Nephron progenitor cell (in vitro differentiated cells): ENCODE data around the gene UQCRC1.
A peak's percentile ranks its signal among the peaks of the same experiment; 100 is the strongest.

Experiments used
- DNase-seq: peaks from one replicate; pipeline ENCODE4 v3.0.0; 2021
- H3K27ac Mint-ChIP-seq: 2 replicates; pipeline ENCODE4 v1.8.0; 2021; ENCODE audit warnings: mild to moderate bottlenecking, moderate library complexity, mixed read lengths
- H3K27me3 Mint-ChIP-seq: 2 replicates; pipeline ENCODE4 v1.8.0; 2021; ENCODE audit warnings: mild to moderate bottlenecking, low read depth, mixed read lengths; ENCODE audit not compliant: poor library complexity
- H3K36me3 Mint-ChIP-seq: 2 replicates; pipeline ENCODE4 v1.8.0; 2021; ENCODE audit warnings: low read depth, mixed read lengths
- H3K4me1 Mint-ChIP-seq: 2 replicates; pipeline ENCODE4 v1.8.0; 2021; ENCODE audit warnings: mixed read lengths
- H3K4me3 Mint-ChIP-seq: 2 replicates; pipeline ENCODE4 v1.8.0; 2021; ENCODE audit warnings: mild to moderate bottlenecking, moderate library complexity, mixed read lengths
- H3K9me3 Mint-ChIP-seq: 2 replicates; pipeline ENCODE4 v1.8.0; 2021; ENCODE audit warnings: mild to moderate bottlenecking, moderate library complexity, mixed read lengths
- CTCF ChIP-seq: fragments of 200-600 bp; sonication (generic); IDR thresholded peaks from 2 replicates; pipeline ENCODE4 v1.5.0; 2021; ENCODE audit warnings: antibody characterized with exemption

Gene UQCRC1

GRCh38 chr3:48567090-48567489 lies 42.4 kb downstream of the UQCRC1 start:
- Mint-ChIP-seq H3K27ac (no peak overlapping the region), H3K4me3 (no peak overlapping the region), H3K36me3 (no peaks in the 10 kb centered on the region), H3K9me3 (no peaks in the 10 kb centered on the region), H3K4me1 (peaks cover 40% of the 10 kb centered on the region), H3K27me3 (peaks cover 6% of the 10 kb centered on the region)
- DNase-seq = no peak
- no peak for TF ChIP-seq CTCF

- H3K36me3 Mint-ChIP-seq = no peaks in the 10 kb centered on the region
- H3K4me1 Mint-ChIP-seq = peaks cover 39% of the 10 kb centered on the region
- H3K4me3 Mint-ChIP-seq = no peak overlapping the region
- no peak for TF ChIP-seq CTCF
- H3K9me3 Mint-ChIP-seq = no peaks in the 10 kb centered on the region
- H3K27me3 Mint-ChIP-seq = peaks cover 4% of the 10 kb centered on the region
- no peak for DNase-seq
- H3K27ac Mint-ChIP-seq = no peak overlapping the region
Measured at GRCh38 chr3:48566401-48566760, 43.1 kb downstream of the UQCRC1 start.

- no peak for DNase-seq
- no peak for TF ChIP-seq CTCF
- no peak overlapping the region for H3K4me3 Mint-ChIP-seq
- H3K9me3 Mint-ChIP-seq = no peaks in the 10 kb centered on the region
- peaks cover 2% of the 10 kb centered on the region for H3K27me3 Mint-ChIP-seq
- peaks cover 41% of the 10 kb centered on the region for H3K4me1 Mint-ChIP-seq
- no peaks in the 10 kb centered on the region for H3K36me3 Mint-ChIP-seq
- peak overlapping the region; percentile 37 for H3K27ac Mint-ChIP-seq
Measured at GRCh38 chr3:48565591-48566400, 43.6 kb downstream of the UQCRC1 start.

- peaks cover 47% of the 10 kb centered on the region for H3K4me1 Mint-ChIP-seq
- no peak overlapping the region for H3K4me3 Mint-ChIP-seq
- H3K9me3 Mint-ChIP-seq = no peaks in the 10 kb centered on the region
- H3K36me3 Mint-ChIP-seq = no peaks in the 10 kb centered on the region
- peak overlapping the region; percentile 37 for H3K27ac Mint-ChIP-seq
- DNase-seq = no peak
- TF ChIP-seq CTCF = no peak
- peaks cover 2% of the 10 kb centered on the region for H3K27me3 Mint-ChIP-seq
Measured at GRCh38 chr3:48565186-48565585, 44.3 kb downstream of the UQCRC1 start.

- Mint-ChIP-seq H3K27me3 (peaks cover 2% of the 10 kb centered on the region), H3K4me3 (no peak overlapping the region), H3K27ac (no peak overlapping the region), H3K9me3 (no peaks in the 10 kb centered on the region), H3K36me3 (no peaks in the 10 kb centered on the region), H3K4me1 (peaks cover 52% of the 10 kb centered on the region)
- TF ChIP-seq CTCF = no peak
- no peak for DNase-seq
Measured at GRCh38 chr3:48564667-48565066, 44.8 kb downstream of the UQCRC1 start.

GRCh38 chr3:48564022-48564421 lies 45.4 kb downstream of the UQCRC1 start:
- Mint-ChIP-seq H3K27ac (no peak overlapping the region), H3K36me3 (no peaks in the 10 kb centered on the region), H3K9me3 (no peaks in the 10 kb centered on the region), H3K27me3 (peaks cover 2% of the 10 kb centered on the region), H3K4me3 (no peak overlapping the region), H3K4me1 (peaks cover 59% of the 10 kb centered on the region)
- DNase-seq = no peak
- TF ChIP-seq CTCF = no peak
